Esophagus squamous epithelium (tissue), 5 donors: Measurements from ENCODE around the gene DTX3. TPM values are rescaled to one million over a fixed set of nuclear protein-coding genes. Genes with fewer than 3 reads are reported as not detected.
"Not testable (repeated sequence)": the region's sequence is repeated elsewhere in the genome, so short reads cannot be mapped to it uniquely, and the experiment has no call there.

ENCODE experiments used
- DNase-seq: peaks from one replicate; lab custom pipeline; 2025; lab: John Stamatoyannopoulos, UW
- H3K27ac ChIP-seq, 4 donors: fragments of 200-600 bp; sonication (generic); one replicate each; pipeline ENCODE4 v1.5.1; 2016 to 2019; ENCODE audit warnings: mild to moderate bottlenecking in 1 of 4
- H3K27me3 ChIP-seq, 4 donors: fragments of 200-600 bp; sonication (generic); 1 replicate in 3 of 4; 2 replicates in 1 of 4; pipeline versions ENCODE4 v1.5.1 to v1.6.0; 2017 to 2021; ENCODE audit warnings: antibody characterized with exemption in 1 of 4
- H3K36me3 ChIP-seq, 3 donors: fragments of 200-600 bp; sonication (generic); one replicate each; pipeline ENCODE4 v1.5.1; 2016 to 2019
- H3K4me1 ChIP-seq, 3 donors: fragments of 200-600 bp; sonication (generic); one replicate each; pipeline ENCODE4 v1.5.1; 2017 to 2019
- H3K4me3 ChIP-seq, 4 donors: fragments of 200-600 bp; sonication (generic); 1 replicate in 3 of 4; 2 replicates in 1 of 4; pipeline ENCODE4 v1.5.1; 2016 to 2019; ENCODE audit warnings: mild to moderate bottlenecking in 2 of 4, moderate library complexity in 1 of 4
- H3K9me3 ChIP-seq, 3 donors: fragments of 200-600 bp; sonication (generic); one replicate each; pipeline ENCODE4 v1.5.1; 2016 to 2019
- POLR2A ChIP-seq, 4 donors: fragments of 450-650 bp; IDR thresholded peaks; one replicate each; pipeline ENCODE4 v1.6.1; 2017; ENCODE audit warnings: antibody characterized with exemption in 4 of 4, mild to moderate bottlenecking in 4 of 4, moderate library complexity in 3 of 4
- WGBS, 2 donors: methylation state at CpG; one replicate each; pipeline ENCODE4 v1.1.5; 2018; 5-methylcytosine and 5-hydroxymethylcytosine counted together
- intact Hi-C: fragments of 100-400 bp; cut with DNase I; formaldehyde crosslinking; loops from one replicate; pipeline ENCODE4 v1.15.0; 2022
- total RNA-seq, 4 donors: library from RNA; depleted of rRNA; stranded (reverse); fragments of >200 nt; gene quantifications; one replicate each; pipeline ENCODE4 v1.1.0, GENCODE V29; 2016
- TF ChIP-seq, protein P1 (sequence below), 6 experiments: fragments of 450-650 bp in 4 of 6; fragments of 200-600 bp in 2 of 6; sonication (generic) in 2 of 6; IDR thresholded peaks; one replicate each; pipeline ENCODE4 v1.5.1; 2016 to 2019; ENCODE audit warnings: antibody characterized with exemption in 6 of 6, mild to moderate bottlenecking in 4 of 6, moderate library complexity in 4 of 6
- donor health status: DM: yes; HTN: yes; CAD: no.

Gene DTX3
- total RNA-seq, 4 donors from 2014 or later, result 1.6 to 16.6 (median 5.6) TPM

DNA sequence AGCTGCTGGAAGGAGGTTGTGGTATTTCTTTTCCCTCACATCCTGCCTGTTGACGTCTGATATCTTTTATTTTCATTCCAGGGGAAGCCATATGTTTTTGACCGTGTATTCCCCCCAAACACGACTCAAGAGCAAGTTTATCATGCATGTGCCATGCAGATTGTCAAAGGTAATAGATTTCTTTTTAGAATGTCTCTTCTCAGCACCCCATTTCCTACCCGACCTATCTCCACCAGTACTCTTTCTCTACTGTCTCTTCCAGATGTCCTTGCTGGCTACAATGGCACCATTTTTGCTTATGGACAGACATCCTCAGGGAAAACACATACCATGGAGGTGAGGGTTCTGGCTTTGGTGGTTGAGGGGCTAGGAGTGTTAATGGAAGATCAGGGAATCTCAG lies 41.3 kb upstream of the DTX3 start:
- peaks cover 0 to under 1% (median 0%) of the 10 kb centered on the region in 4 donors for H3K27me3 ChIP-seq
- intact Hi-C loops, result no loop called here
- DNase-seq, result no peak
- 59 to 73% methylated on average over 4 of the region's 4 CpGs for WGBS, 2 donors
- H3K27ac ChIP-seq, result no peak overlapping the region
- H3K4me1 ChIP-seq, result no peaks in the 10 kb centered on the region
- no peaks in the 10 kb centered on the region for H3K9me3 ChIP-seq
- TF ChIP-seq, protein P1, sequence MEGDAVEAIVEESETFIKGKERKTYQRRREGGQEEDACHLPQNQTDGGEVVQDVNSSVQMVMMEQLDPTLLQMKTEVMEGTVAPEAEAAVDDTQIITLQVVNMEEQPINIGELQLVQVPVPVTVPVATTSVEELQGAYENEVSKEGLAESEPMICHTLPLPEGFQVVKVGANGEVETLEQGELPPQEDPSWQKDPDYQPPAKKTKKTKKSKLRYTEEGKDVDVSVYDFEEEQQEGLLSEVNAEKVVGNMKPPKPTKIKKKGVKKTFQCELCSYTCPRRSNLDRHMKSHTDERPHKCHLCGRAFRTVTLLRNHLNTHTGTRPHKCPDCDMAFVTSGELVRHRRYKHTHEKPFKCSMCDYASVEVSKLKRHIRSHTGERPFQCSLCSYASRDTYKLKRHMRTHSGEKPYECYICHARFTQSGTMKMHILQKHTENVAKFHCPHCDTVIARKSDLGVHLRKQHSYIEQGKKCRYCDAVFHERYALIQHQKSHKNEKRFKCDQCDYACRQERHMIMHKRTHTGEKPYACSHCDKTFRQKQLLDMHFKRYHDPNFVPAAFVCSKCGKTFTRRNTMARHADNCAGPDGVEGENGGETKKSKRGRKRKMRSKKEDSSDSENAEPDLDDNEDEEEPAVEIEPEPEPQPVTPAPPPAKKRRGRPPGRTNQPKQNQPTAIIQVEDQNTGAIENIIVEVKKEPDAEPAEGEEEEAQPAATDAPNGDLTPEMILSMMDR (IDR thresholded peaks at IDR 0.05), result no peak
- no peak for TF ChIP-seq POLR2A (IDR thresholded peaks at IDR 0.05)
- H3K36me3 ChIP-seq, result no peaks in the 10 kb centered on the region
- H3K4me3 ChIP-seq, result no peak overlapping the region

DNA sequence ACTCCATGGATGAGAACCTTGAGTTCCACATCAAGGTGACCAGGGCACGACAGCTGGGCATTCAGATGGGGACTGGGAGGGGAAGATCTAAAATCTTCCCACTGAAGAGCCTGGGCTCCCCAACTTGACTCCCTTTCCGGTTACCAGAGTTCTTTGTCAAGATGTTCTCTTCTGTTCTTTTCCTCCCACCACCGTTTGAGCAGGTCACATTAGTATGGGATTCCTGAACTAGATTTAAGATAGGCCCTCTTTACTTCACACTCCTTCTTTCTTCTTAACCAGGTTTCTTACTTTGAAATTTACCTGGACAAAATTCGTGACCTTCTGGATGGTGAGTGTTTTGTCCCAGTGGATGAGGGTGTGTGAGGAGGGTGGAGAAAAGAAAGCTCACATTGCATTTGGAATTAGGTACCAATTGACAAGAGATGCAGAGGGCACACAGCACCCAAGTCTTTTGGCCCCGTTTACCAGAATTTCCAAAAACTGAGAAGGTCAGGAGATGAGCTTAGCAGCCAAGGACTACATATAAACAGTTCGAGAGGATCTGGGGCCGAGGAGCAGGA lies 40.4 kb upstream of the DTX3 start:
- TF ChIP-seq, protein P1 (IDR thresholded peaks at IDR 0.05), result no peak
- TF ChIP-seq POLR2A (IDR thresholded peaks at IDR 0.05), result no peak
- no peaks in the 10 kb centered on the region for H3K9me3 ChIP-seq
- H3K36me3 ChIP-seq, result no peaks in the 10 kb centered on the region
- H3K4me1 ChIP-seq, result no peaks in the 10 kb centered on the region
- WGBS, 2 donors, result 75 to 86% methylated on average over 7 of the region's 7 CpGs
- H3K4me3 ChIP-seq, result no peak overlapping the region
- no peak for DNase-seq
- H3K27me3 ChIP-seq, result peaks cover 0 to 7% (median 0%) of the 10 kb centered on the region in 4 donors
- intact Hi-C loops, result no loop called here
- no peak overlapping the region for H3K27ac ChIP-seq

DNA sequence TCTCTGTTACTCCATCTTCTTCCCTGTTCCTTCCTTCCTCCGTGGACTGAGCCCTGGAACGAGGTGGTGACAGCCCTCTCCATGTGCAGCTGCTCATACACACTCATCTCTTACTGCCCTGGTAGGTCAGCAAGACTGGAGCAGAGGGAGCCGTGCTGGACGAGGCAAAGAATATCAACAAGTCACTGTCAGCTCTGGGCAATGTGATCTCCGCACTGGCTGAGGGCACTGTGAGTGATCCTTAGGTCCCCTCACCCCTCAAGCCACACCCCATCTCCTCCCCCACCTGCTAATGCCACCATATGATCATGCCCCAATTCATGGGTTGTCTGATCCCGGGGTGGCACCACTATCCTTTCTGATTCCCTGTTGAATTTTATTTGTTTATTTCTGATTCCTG lies 35.8 kb upstream of the DTX3 start:
- no peak for DNase-seq
- Histone ChIP-seq H3K27ac (no peak overlapping the region), H3K27me3 (peaks cover 0 to 7% (median 0%) of the 10 kb centered on the region in 4 donors), H3K4me1 (no peaks in the 10 kb centered on the region), H3K36me3 (no peaks in the 10 kb centered on the region), H3K4me3 (no peak overlapping the region), H3K9me3 (no peaks in the 10 kb centered on the region)
- 67 to 68% methylated on average over 6 of the region's 6 CpGs for whole genome bisulfite sequencing, 2 donors
- intact Hi-C loops, result no loop called here
- no peak for TF ChIP-seq POLR2A (IDR thresholded peaks at IDR 0.05)
- TF ChIP-seq, protein P1 (IDR thresholded peaks at IDR 0.05), result no peak

DNA sequence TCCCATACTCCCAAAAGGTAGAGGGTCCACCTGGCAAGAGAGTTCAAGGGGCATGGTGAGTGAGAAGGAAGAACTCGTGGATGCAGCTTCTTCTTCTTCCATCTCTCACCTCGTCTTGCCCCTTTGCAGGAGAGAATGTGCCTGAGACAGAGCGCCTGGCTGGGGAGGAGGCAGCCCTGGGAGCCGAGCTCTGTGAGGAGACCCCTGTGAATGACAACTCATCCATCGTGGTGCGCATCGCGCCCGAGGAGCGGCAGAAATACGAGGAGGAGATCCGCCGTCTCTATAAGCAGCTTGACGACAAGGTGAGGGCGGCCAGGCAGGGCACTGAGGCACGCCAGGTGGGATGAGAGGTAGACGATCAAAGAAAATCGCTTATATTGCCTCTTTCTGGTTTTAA lies 34.8 kb upstream of the DTX3 start:
- H3K4me1 ChIP-seq, result no peaks in the 10 kb centered on the region
- TF ChIP-seq POLR2A (IDR thresholded peaks at IDR 0.05), result no peak
- TF ChIP-seq, protein P1 (IDR thresholded peaks at IDR 0.05), result no peak
- H3K4me3 ChIP-seq, result no peak overlapping the region
- peaks cover 0 to 7% (median 0%) of the 10 kb centered on the region in 4 donors for H3K27me3 ChIP-seq
- no peaks in the 10 kb centered on the region for H3K9me3 ChIP-seq
- intact Hi-C loops, result no loop called here
- WGBS, 2 donors, result 91% methylated on average over 6 to 17 of the region's 18 CpGs
- no peaks in the 10 kb centered on the region for H3K36me3 ChIP-seq
- H3K27ac ChIP-seq, result no peak overlapping the region
- DNase-seq, result no peak

DNA sequence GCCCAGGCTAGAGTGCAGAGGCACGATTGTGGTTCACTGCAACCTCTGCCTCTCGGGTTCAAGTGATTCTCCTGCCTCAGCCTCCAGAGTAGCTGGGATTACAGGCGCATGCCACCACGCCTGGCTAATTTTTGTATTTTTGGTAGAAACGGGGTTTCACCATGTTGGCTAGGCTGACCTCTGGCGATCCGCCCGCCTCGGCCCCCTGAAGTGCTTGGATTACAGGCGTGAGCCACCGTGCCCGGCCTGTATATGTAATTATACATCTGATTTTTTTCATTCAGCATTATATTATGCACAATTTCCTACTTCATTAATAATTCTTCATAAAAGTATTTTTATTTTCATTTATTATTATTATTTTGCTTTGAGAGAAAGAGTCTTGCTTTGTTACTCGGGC lies 34.2 kb upstream of the DTX3 start:
- H3K27ac ChIP-seq, H3K36me3 ChIP-seq, H3K27me3 ChIP-seq, H3K9me3 ChIP-seq, DNase-seq, H3K4me1 ChIP-seq, H3K4me3 ChIP-seq, intact Hi-C loops: not testable (repeated sequence)
- WGBS, 2 donors, result 82 to 85% methylated on average over 12 to 13 of the region's 13 CpGs
